GDM1 (cell line): ENCODE results near the gene HNMT.
"Not testable (repeated sequence)": the region's sequence is repeated elsewhere in the genome, so short reads cannot be mapped to it uniquely, and the experiment has no call there.

Experiments
- DNase-seq: peaks from one replicate; lab custom pipeline; 2025; lab: John Stamatoyannopoulos, UW

HNMT gene

GRCh38 chr2:137964066-137964858 is at the start of gene HNMT:
Gene HNMT, plus strand, starts transcription at chr2:137964473. Its CDS starts 19 bp downstream, at chr2:137964492.
- DNase-seq = no peak

DNA sequence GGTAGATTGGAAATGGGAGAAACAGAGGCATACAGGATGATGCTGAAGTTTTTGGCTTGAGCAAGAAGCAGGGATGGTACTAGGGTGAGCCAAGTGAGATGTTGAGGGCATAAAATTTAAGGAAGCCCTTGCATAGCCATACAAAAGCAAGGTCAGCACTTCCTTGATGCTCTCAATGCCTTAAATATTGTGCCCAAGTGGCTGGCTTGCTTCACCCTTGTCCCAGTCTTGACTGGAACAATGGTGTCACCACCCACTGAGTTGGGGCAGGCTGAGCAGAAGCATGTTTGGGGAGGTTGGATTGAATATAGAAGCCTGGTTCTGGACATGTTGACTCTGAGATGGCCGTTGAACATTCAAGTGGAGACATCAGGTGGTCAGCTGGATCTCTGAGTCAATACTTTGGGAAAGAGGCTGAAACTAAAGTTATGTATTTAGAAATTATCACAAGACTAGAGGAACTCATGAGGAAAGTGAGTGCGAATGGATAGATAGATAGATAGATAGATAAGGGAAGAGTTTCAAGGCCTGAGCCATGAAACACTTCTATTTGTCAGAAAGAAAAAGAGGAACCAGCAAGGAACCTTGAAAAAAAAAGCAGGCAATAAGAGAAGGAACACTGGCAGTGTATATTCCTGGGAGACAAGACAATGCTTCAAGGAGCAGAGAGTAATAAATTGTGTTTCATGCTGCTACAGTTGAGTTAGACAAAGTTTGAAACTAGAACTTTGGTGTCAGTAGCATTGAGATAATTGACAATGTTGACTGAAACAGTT is 43.0 kb upstream of the HNMT start:
- no peak for DNase-seq

GRCh38 chr2:137922171-137922570 is 42.1 kb upstream of the HNMT start:
- not testable (repeated sequence) for DNase-seq

DNA sequence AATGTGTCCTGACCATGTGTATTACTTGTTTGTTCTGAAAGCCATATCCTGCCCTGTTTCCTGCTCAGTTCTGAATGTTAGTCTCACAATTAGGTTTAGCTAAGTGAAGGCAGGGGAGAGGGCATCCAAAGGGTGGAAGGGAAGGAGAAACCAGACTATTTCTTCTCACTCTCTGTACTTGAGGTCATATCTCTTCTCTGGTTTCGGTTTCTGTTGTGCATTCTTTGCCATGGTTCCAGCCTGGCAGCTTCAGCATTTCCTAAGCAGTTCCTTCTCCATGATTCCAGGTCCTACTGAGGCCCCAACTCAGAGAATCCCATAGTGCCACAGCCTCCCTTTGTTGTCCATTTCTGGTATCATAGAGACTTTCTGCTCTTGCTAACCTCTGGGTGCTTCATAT is 40.3 kb upstream of the HNMT start:
- no peak for DNase-seq

DNA sequence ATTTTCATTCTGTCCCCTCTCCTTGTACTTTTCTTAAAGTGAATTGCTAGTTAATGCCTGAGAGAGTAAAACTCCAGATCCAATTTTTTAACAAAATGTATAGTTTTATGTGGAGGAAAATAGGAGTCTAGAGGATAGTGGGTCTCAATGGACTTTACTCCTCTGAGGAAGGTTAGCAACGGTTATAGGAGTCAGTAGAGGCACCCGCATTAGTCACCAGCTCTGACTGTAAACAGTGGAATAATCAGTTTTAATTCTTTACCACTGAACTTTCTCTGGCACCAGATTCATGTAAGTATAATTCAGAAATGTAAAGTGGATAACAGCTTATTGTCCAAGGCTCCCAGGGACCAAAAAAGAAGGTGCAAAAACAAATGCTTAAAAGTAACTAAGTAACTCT is 38.7 kb upstream of the HNMT start:
- no peak for DNase-seq

DNA sequence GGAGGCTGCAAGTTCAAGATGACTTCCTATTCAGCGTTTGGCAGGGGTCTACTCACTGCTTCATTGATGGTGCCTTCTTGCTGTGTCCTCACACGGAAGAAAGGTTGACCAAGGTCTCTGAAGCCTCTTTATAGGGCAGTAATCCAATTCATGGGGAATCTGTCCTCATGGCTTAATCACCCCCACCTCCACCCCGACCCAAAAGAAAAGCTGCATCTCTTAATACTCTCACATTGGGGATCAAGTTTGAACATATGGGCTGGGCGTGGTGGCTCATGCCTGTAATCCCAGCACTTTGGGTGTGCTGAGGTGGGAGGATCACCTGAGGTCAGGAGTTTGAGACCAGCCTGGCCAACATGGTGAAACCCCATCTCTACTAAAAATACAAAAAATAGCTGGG is 36.4 kb upstream of the HNMT start:
- DNase-seq = no peak

DNA sequence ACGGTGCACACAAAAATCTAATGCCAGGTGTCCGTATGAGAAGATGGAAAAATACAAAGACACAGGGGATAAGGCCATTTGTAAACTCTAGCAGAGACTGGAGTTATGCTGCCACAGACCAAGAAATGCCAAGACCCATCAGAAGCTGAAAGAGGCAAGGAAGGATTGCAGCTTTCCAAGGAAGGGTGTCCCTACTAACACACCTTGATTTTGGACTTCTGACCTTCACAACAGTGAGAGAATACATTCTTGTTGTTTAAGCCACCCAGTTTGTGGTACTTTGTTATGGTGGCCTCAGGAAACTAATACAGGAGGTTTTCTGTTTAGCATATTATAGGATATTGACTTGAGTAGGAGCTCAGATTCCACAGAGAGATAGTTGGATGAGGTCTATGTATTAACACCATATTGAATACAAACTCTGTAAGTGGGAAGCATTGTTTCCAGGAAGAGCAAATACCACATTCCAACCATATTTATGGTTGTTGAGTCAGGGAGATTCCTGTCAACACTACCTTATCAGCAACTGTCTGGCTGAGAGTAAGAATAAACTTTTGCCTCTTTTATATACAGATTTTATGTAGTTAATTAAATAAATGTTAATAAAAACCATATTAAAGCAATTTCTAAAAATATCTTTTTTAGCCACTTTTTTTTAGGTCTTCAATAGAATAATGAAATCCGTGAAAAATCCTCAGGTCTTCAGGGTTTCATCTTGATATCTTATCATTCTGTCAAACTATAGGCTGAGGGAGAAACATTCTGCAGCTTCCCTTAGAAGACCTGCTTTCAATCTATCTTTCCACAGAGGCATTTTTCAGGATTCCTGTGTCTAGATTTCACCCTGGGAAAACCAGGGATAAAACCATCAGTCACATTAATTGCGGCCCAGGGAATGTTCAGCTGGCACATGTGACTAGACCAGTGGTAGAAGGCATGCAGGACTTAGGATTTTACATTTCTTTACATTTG is 35.4 kb upstream of the HNMT start:
- DNase-seq = no peak

- DNase-seq = no peak
These were observed 34.8 kb upstream of the HNMT start for GRCh38 chr2:137929519-137929916.

DNA sequence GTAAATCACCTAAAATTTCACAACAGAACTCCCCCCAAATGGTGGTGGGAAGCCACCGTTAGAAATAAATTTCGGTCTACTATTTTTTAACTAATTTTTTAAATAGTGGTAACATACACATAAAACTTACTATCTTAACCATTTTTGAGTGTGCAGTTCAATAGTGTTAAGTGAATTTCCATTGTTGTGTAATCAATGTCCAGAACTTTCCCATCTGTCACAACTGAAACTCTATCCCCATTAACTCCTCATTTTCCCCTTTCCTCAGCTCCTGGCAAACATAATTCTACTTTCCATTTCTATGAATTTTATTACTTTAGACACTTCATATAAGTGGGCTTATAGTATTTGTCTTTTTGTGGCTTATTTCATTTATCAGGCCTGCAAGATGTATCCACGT is 34.1 kb upstream of the HNMT start:
- DNase-seq = no peak

DNA sequence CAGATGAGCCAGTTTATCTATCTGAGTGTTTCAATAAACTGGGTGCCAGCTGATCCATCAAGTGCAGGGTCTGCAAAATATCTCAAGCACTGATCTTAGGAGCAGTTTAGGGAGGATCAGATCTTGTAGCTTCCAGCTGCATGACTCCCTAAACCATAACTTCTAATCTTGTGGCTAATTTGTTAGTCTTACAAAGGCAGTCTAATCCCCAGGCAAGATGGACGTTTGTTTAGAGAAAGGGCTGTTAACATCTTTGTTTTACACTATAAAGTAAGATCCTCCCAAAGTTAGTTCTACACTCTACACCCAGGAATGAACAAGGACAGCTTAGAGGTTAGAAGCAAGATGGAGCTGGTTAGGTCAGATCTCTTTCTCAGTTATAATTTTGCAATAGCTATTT is 28.7 kb upstream of the HNMT start:
- DNase-seq = no peak

GRCh38 chr2:137937246-137937645 is 27.0 kb upstream of the HNMT start:
- DNase-seq = no peak

GRCh38 chr2:137937778-137938177 is 26.5 kb upstream of the HNMT start:
- DNase-seq = no peak

- DNase-seq = no peak
These were observed 26.1 kb upstream of the HNMT start for GRCh38 chr2:137938204-137938603.

- no peak for DNase-seq
These were observed 25.2 kb upstream of the HNMT start for GRCh38 chr2:137939026-137939425.

GRCh38 chr2:137940154-137940553 is 24.1 kb upstream of the HNMT start:
- no peak for DNase-seq

GRCh38 chr2:137942037-137942832 is 22.0 kb upstream of the HNMT start:
- DNase-seq = no peak

- no peak for DNase-seq
These were observed 21.2 kb upstream of the HNMT start for GRCh38 chr2:137942833-137943677.

DNA sequence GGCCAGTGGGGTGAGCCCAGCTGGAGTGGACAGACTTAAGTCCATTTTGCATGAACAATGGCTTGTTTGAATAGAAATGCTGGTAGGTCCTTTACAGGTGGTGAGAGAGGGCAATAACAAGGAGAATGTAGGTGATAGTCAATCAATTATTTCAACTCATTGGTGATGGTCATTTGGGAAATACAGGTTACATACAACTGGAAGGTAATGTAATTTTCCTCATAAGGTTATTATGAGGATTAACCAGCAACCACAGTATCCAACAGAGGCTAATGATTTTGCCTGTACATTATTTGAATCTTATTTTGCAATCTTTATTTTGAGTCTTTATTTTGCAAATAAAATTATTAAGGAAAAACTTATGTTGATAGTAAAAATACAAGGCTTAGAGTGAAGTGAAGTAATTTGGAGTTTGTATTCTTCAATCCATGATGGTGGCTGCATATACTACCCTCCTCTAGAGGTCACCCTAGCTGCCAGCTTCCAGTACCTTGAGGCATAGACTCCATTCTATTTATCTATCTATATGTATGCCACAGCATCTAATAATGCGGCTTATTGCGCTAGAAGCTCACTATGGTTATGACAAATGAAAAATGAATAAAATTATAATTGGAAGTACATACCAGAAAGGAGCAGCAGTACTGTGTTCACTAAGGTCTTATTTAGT is 20.5 kb upstream of the HNMT start:
- no peak for DNase-seq

- DNase-seq = no peak
These were observed 19.6 kb upstream of the HNMT start for GRCh38 chr2:137944714-137945113.

- no peak for DNase-seq
These were observed 19.0 kb upstream of the HNMT start for GRCh38 chr2:137945229-137945628.
